Right lung (tissue), 5 donors: ENCODE data around the gene AREL1. TPM values are rescaled to one million over a fixed set of nuclear protein-coding genes. Genes with fewer than 3 reads are reported as not detected.

ENCODE experiments used
- DNase-seq, 2 donors: peaks; one replicate each; pipeline ENCODE4 v3.0.0-alpha.2; 2013
- polyA plus RNA-seq, 5 donors: library from polyadenylated mRNA; unstranded; fragments of 120-200 nt; gene quantifications; one replicate each; pipeline versions ENCODE4 v1.2.1 to v1.2.3, GENCODE V29; 2013; ENCODE audit warnings: inconsistent platforms in 1 of 5, low replicate concordance in 1 of 5; ENCODE audit not compliant: insufficient read length in 5 of 5, insufficient read depth in 1 of 5

AREL1 gene
- polyA plus RNA-seq, 5 donors, result 23.1 to 30.0 (median 25.3) TPM

DNA sequence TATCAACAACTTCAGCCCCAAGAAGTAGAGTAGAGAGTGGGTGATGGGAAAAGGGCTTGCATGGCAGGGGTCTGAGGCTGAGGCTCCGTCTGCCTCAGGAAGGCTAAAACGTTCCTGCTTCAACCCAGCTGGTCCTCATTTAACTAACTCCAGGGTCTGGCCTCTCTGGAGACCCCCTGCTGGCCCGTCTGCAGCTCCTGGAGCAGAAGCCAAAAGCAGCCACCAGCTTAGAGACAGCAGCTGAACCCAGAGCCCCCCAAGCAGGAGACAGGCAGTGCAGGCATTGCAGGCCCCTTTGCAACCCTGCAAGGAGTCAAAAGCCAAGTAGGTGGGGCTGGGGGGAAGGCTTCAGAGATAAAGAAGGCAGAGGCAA lies 75.7 kb downstream of the AREL1 start:
- no peak for DNase-seq

GRCh38 chr14:74636424-74637177 lies 76.3 kb downstream of the AREL1 start:
- DNase-seq, result no peak

DNA sequence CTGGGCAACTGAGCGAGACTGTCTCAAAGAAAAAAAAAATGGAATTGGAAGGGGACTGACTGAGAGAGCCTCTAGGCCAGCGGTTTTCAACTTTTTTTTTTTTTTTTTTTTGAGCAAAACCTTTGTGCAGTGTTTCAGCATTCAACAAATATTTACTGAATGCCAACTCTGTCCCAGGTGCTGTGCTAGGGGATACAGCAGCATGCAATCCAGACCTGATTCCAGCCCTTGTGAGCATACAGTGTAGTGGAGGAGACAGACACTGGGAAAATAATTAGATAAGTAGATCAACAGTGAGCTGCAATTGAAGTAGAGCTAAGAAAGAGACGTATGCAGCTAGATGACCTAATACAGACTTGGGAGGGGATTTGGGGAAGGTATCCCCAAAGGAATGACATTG lies 77.0 kb downstream of the AREL1 start:
- DNase-seq, result no peak

DNA sequence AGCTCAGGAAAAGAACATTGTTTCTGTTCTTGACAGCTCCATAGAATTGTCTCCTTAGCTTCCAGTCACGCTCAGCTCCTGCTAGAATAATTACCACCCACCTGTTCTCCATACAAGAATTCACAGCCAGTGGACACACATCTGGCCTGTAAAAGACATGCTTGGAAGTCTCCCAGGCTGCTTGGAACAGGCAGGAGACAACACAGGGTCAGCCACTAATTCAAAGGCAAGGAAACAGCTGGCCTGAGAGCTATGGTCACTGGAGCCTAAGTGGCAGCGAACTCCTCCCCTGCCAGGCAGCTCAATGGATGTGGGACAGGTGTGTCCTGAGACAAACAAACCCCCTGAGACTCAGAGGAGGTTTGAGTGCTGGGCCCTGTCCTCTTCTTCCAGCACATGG lies 77.9 kb downstream of the AREL1 start:
- no peak for DNase-seq

- no peak for DNase-seq
Measured at GRCh38 chr14:74634481-74634880, 78.4 kb downstream of the AREL1 start.

GRCh38 chr14:74630881-74631690 lies 81.8 kb downstream of the AREL1 start:
- DNase-seq, result no peak

DNA sequence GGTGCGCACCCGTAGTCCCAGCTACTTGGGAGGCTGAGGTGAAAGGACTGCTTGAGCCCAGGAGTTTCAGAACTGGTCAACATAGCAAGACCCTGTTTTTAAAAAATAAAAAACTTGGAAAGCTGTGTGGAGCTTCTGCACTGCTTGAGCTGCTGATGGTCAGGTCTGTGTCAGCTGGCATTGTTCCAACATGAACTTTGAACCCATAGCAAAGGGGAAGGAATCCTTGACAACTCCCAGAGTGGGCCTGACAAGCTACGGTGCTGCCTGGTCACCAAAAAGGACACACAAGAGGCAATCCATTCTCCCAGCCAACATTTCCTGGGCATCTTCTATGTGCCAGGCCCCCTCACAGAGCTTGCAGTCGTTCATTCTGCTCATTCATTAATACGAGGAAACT lies 84.5 kb downstream of the AREL1 start:
- no peak for DNase-seq

- no peak for DNase-seq
Measured at GRCh38 chr14:74627076-74627475, 85.8 kb downstream of the AREL1 start.

DNA sequence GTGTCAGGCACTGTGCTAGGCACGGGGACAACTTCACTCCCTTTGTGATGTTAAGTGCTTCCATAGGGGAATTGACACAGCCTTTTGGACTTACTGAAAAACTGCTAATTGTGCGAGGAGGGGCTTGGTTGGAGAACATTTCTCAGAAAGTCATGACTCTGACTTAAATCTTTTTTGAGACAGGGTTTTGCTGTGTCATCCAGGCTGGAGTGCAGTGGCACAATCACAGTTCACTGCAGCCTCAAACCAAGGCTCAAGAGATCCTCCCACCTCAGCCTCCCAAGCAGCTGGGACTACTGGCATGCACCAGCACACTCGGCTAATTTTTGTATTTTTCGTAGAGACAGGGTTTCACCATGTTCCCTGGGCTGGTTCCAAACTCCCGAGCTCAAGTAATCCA lies 90.6 kb downstream of the AREL1 start:
- no peak for DNase-seq

DNA sequence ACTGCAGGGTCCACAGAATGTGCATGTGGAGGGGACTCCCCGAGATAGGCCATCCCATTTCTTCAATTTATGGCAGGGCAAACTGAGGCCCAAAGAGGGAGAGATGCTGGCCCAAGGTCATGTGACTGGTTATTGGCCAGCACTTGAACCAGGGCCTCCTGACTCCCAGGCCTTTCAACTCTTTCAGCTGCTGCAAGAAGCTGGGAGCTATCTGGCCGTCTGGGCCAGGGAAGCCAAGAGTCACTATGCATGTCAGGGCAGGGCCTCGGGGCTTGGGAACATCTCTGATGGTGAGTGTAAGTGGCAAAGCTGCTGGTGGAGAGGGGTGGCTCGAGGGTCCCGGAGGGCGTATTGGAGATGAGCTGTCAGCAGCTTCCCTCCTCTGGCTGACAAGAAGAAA lies 91.3 kb downstream of the AREL1 start:
- no peak for DNase-seq

GRCh38 chr14:74620923-74621322 lies 92.0 kb downstream of the AREL1 start:
- DNase-seq, result no peak

DNA sequence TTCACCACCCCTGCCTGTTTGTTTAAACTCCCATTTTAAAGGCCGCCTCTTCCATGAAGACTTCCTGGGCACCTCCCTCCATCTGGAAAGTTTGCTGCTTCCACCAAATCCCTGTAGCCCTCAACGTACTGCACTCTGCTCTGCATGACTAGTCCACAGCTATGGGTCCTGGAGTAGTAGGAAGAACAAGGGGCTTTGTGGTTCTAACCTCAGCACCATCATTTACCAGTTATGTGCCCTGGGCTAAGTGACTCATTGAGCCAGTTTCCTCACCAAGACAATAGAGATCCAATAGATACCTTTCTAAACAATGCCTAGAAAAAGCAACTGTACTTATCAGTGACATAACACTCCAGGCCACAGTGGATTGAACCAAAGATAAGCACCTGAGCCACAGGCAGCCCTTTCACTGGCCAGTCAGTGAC lies 92.4 kb downstream of the AREL1 start:
- no peak for DNase-seq

GRCh38 chr14:74619672-74620131 lies 93.2 kb downstream of the AREL1 start:
- DNase-seq, result no peak

DNA sequence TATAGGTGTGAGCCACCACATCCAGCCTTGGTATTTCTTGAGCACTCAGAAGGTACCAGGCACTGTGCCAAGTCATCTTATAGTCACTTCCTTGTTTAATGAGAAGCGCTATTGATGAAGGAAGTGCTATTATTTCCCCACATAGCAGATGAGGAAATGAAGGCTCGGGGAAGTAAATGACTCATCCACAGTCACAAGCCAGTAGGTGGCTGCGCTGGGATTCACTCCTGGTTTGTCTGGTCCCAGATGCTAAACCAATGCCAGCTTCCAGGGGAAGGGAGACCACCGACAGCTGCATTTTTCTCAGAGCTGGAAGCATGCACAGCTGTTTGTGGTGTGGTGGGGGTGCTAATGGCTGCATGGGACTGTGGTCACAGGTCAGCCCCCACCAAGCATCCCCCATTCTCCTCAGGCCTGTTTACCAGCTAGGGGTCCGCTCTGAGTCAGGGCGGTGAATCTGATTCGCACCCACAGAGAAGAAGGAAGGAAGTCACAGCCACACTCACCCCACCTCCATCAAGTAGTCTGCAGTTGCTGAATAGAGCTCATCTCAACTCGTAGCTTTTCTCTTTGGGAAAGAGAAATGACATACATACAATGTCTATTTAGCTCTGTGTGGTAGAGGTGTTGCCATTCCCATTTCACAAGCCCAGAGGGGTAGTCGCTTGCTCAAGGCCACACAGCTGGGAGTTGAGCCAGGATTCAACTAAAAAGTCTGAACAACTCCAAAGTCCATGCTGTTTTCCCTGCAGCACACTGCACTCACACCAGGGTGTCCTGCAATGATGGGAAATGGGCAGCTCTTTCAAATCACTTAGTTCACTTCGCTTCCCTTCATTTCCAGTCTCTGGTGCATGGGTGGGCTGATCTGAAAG lies 94.6 kb downstream of the AREL1 start:
- DNase-seq, result no peak

GRCh38 chr14:74616996-74617700 lies 95.7 kb downstream of the AREL1 start:
- no peak for DNase-seq

DNA sequence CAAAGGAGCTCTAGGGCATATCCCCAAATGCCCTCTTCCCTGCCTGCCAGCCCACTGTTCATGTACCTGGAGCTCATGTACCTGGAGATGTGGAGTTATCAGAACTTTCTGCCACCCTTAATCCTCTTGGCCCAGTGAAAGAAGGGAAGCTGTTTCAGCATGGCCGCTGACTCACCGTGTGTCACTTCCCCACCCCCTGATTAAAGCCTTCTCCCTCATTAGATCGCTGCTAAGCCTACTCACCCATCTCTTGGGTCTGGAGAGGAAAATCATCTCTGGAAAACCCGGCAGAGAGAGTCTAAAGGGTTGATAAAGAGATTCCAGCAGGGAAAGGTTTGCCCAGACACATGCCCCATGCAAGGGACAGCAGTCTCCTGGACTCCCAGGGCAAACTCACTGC lies 96.4 kb downstream of the AREL1 start:
- no peak for DNase-seq

DNA sequence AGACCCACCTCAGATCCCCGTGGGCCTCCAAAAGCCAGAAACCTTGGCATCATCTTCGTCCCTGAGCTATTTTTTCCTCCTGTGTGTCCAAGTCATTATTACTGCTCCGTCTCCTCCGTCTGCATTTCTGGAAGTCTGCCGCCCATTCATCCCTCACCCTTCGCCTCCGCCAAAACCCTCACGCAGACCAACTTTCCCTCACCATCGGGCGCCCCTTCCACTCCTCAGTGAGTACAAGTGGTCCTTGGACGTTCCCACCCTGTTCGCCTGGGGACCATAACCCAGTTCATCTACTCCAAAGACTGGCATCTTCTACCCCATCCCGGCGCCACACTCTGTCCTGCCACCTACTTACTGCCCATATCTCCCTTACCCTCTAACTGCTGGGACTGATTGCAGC lies 97.1 kb downstream of the AREL1 start:
- DNase-seq, result no peak

GRCh38 chr14:74614508-74615495 lies 98.1 kb downstream of the AREL1 start:
- no peak for DNase-seq

- DNase-seq, result no peak
Measured at GRCh38 chr14:74613211-74613914, 99.5 kb downstream of the AREL1 start.
